HEK293T (cell line): ENCODE measurements around the gene RGS16.

ENCODE experiments used
- CTCF ChIA-PET: fragments of 350-600 bp; formaldehyde crosslinking; extraction: SDS; loops from one replicate; lab custom pipeline; 2021; ENCODE audit warnings: antibody characterized with exemption, inconsistent platforms; lab: Yijun Ruan, JAX
- POLR2A ChIA-PET: fragments of 350-600 bp; formaldehyde crosslinking; extraction: SDS; loops from one replicate; lab custom pipeline; 2020; ENCODE audit warnings: antibody characterized with exemption, inconsistent platforms; lab: Yijun Ruan, JAX
- DNase-seq: peaks from one replicate; pipeline ENCODE4 v3.0.0; 2012; ENCODE audit warnings: mixed read lengths; ENCODE audit errors: extremely low spot score
- ARNT ChIP-seq: fragments of 450-650 bp; IDR thresholded peaks from 2 replicates; pipeline ENCODE4 v1.6.1; 2017; ENCODE audit warnings: mild to moderate bottlenecking
- BHLHE40 ChIP-seq: fragments of 450-650 bp; IDR thresholded peaks from 2 replicates; pipeline ENCODE4 v1.6.1; 2016; ENCODE audit warnings: mild to moderate bottlenecking, moderate library complexity, borderline replicate concordance
- CTBP1 ChIP-seq: fragments of 450-650 bp; IDR thresholded peaks from 2 replicates; pipeline ENCODE4 v1.6.1; 2016; ENCODE audit warnings: borderline replicate concordance
- ELF4 ChIP-seq: fragments of 450-650 bp; IDR thresholded peaks from 2 replicates; pipeline ENCODE4 v1.6.1; 2017; ENCODE audit warnings: antibody characterized with exemption
- FOXA1 ChIP-seq: fragments of 450-650 bp; IDR thresholded peaks from 2 replicates; pipeline ENCODE4 v1.6.1; 2016; ENCODE audit warnings: mild to moderate bottlenecking
- FOXK2 ChIP-seq: fragments of 450-650 bp; IDR thresholded peaks from 2 replicates; pipeline ENCODE4 v1.6.1; 2016; ENCODE audit warnings: mild to moderate bottlenecking
- FOXM1 ChIP-seq: fragments of 450-650 bp; IDR thresholded peaks from 2 replicates; pipeline ENCODE4 v1.6.1; 2017; ENCODE audit warnings: mild to moderate bottlenecking, borderline replicate concordance
- HDGF ChIP-seq: fragments of 450-650 bp; IDR thresholded peaks from 2 replicates; pipeline ENCODE4 v1.6.1; 2017; ENCODE audit warnings: antibody characterized with exemption, borderline replicate concordance
- L3MBTL2 ChIP-seq: fragments of 450-650 bp; conservative IDR thresholded peaks from 2 replicates; pipeline ENCODE4 v1.6.1; 2016; ENCODE audit warnings: mild to moderate bottlenecking
- LEF1 ChIP-seq: fragments of 450-650 bp; IDR thresholded peaks from 2 replicates; pipeline ENCODE4 v1.6.1; 2017; ENCODE audit warnings: mild to moderate bottlenecking, borderline replicate concordance
- NFRKB ChIP-seq: fragments of 450-650 bp; IDR thresholded peaks from 2 replicates; pipeline ENCODE4 v1.6.1; 2016; ENCODE audit warnings: mild to moderate bottlenecking, moderate library complexity
- SP1 ChIP-seq: fragments of 450-650 bp; IDR thresholded peaks from 2 replicates; pipeline ENCODE4 v1.6.1; 2017
- SUZ12 ChIP-seq: fragments of 450-650 bp; IDR thresholded peaks from 2 replicates; pipeline ENCODE4 v1.6.1; 2016; ENCODE audit warnings: mild to moderate bottlenecking
- TARDBP ChIP-seq: fragments of 450-650 bp; IDR thresholded peaks from 2 replicates; pipeline ENCODE4 v1.6.1; 2016
- ZNF384 ChIP-seq: fragments of 450-650 bp; IDR thresholded peaks from 2 replicates; pipeline ENCODE4 v1.6.1; 2016
- TF ChIP-seq, protein P1 (sequence below): fragments of 450-650 bp; IDR thresholded peaks from 2 replicates; pipeline ENCODE4 v1.6.1; 2016

RGS16 gene

GRCh38 chr1:182626527-182626926 is 22.3 kb upstream of the RGS16 start:
- ChIA-PET POLR2A (no interaction called here), CTCF (interaction anchor here (1.1 kb wide), 1 partner anchor 10 kb away, joined by 3 read pairs; no protein-coding TSS in a partner anchor)
- TF ChIP-seq, protein P1, sequence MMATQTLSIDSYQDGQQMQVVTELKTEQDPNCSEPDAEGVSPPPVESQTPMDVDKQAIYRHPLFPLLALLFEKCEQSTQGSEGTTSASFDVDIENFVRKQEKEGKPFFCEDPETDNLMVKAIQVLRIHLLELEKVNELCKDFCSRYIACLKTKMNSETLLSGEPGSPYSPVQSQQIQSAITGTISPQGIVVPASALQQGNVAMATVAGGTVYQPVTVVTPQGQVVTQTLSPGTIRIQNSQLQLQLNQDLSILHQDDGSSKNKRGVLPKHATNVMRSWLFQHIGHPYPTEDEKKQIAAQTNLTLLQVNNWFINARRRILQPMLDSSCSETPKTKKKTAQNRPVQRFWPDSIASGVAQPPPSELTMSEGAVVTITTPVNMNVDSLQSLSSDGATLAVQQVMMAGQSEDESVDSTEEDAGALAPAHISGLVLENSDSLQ, result no peak
- TF ChIP-seq ELF4, result no peak
- TF ChIP-seq ARNT, result no peak
- TF ChIP-seq LEF1, result no peak
- TF ChIP-seq BHLHE40, result no peak
- no peak for TF ChIP-seq FOXM1
- no peak for TF ChIP-seq L3MBTL2
- no peak for TF ChIP-seq HDGF
- TF ChIP-seq TARDBP, result no peak
- no peak for TF ChIP-seq CTBP1
- no peak for TF ChIP-seq NFRKB
- TF ChIP-seq FOXK2, result no peak
- no peak for TF ChIP-seq SUZ12
- no peak for TF ChIP-seq ZNF384
- TF ChIP-seq SP1, result no peak
- no peak for TF ChIP-seq FOXA1
- no peak for DNase-seq

GRCh38 chr1:182625719-182626504 is 21.7 kb upstream of the RGS16 start:
- POLR2A ChIA-PET, result no interaction called here
- TF ChIP-seq L3MBTL2 (no peak), FOXK2 (no peak), SUZ12 (no peak), FOXA1 (no peak), TARDBP (no peak), ZNF384 (no peak), ELF4 (no peak), BHLHE40 (no peak), CTBP1 (no peak), ARNT (no peak), LEF1 (no peak), HDGF (no peak), SP1 (no peak), FOXM1 (no peak), NFRKB (no peak)
- TF ChIP-seq, protein P1, result no peak
- no peak for DNase-seq
- CTCF ChIA-PET, result interaction anchor here (1.1 kb wide), 1 partner anchor 9 kb away, joined by 3 read pairs; no protein-coding TSS in a partner anchor

DNA sequence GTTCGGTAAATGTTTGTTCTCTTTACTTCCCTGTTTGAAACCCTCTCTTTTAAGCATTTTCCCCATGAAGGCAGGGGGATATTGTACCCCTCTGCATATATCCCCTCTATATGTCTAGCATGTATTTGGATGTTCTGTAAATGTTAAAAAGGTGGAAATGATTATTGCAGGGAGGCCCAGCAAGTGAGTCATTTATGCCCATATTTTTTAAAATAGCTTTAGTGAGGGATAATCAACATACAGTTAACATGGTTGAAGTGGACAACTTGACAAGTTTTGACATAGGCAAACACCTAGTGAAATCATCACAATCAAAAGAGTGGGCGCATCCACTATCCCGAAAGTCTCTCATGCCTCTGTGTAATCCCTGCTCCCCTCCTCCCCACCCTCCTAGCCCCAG is 20.8 kb upstream of the RGS16 start:
- no peak for DNase-seq
- ChIA-PET CTCF (no interaction called here), POLR2A (interaction anchor here (0.7 kb wide), 1 partner anchor 9 kb away, joined by 3 read pairs; no protein-coding TSS in a partner anchor)
- TF ChIP-seq ZNF384, result no peak
- no peak for TF ChIP-seq BHLHE40
- no peak for TF ChIP-seq ELF4
- TF ChIP-seq HDGF, result no peak

DNA sequence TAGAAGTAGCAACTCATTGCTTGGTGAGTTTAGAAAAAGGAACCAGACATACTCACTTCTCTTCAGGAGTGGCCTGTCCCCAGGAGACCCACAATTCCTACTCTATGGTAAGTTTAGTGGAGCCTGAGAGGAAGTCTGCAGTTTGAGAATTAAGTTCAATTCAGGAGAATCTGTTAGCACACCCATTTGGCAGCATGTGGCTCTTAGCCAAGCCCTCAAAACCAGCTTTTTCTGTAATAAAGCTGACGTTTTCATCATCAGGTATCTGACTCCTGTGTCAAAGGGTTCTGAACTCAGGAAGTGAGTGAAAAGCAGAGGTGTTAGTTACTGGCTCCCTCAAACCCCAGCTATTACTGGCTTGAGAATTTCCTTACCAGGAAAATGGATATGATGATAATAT is 20.4 kb upstream of the RGS16 start:
- ChIA-PET CTCF (no interaction called here), POLR2A (interaction anchor here (0.7 kb wide), 1 partner anchor 9 kb away, joined by 3 read pairs; no protein-coding TSS in a partner anchor)
- TF ChIP-seq BHLHE40 (no peak), TARDBP (no peak), SP1 (no peak), FOXM1 (no peak), CTBP1 (no peak), NFRKB (no peak), L3MBTL2 (no peak), ARNT (no peak), FOXA1 (no peak), ZNF384 (no peak), ELF4 (no peak), SUZ12 (no peak), HDGF (no peak), FOXK2 (no peak), LEF1 (no peak)
- TF ChIP-seq, protein P1, result no peak
- no peak for DNase-seq

GRCh38 chr1:182622901-182623528 is 18.8 kb upstream of the RGS16 start:
- no peak for TF ChIP-seq FOXA1
- no peak for TF ChIP-seq BHLHE40
- no peak for TF ChIP-seq NFRKB
- no peak for TF ChIP-seq HDGF
- TF ChIP-seq ARNT, result no peak
- no peak for TF ChIP-seq CTBP1
- TF ChIP-seq SUZ12, result no peak
- no peak for TF ChIP-seq FOXM1
- ChIA-PET CTCF (interaction anchor here (0.7 kb wide), 1 partner anchor 27 kb away, joined by 3 read pairs; no protein-coding TSS in a partner anchor), POLR2A (no interaction called here)
- DNase-seq, result no peak

DNA sequence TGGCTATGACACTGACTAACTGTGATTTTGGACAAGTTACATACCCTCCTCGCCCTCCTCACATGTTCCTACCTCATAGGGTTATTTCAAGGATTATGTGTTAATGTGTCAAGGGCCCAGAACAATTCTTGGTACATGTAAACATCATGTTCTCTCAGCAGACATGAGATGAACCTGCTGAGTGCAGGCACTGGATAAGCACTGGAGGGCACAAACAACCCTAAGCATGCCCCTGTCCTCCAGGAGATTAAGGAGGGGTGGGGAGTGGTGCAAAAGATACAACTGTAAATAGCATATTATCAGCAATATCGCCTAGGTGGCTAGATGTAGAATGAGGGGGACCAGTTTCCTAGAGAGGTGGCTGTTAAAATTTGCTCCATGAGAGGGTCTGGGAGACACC is 17.7 kb upstream of the RGS16 start:
- ChIA-PET POLR2A (no interaction called here), CTCF (no interaction called here)
- no peak for TF ChIP-seq FOXM1
- no peak for TF ChIP-seq CTBP1
- no peak for DNase-seq
